ENCODE results near the gene PLCB1. TPM values are rescaled to one million over a fixed set of nuclear protein-coding genes. Genes with fewer than 3 reads are reported as not detected.

PLCB1 gene
- total RNA-seq, 2 experiments from 2014 or later, result 1.9 to 2.2 TPM

GRCh38 chr20:8934362-8934761 lies 802.3 kb downstream of the PLCB1 start:
- Mint-ChIP-seq H3K27ac (no peak overlapping the region), H3K9me3 (peaks cover 13% of the 10 kb centered on the region), H3K36me3 (ENCODE audit: low read depth) (no peaks in the 10 kb centered on the region), H3K4me3 (no peak overlapping the region), H3K4me1 (no peaks in the 10 kb centered on the region), H3K27me3 (no peaks in the 10 kb centered on the region)
- POLR2A ChIA-PET, result no interaction called here
- CTCF ChIA-PET, result no interaction called here
- no peak for DNase-seq

Other genes starting within 250 kb of the PLCB1 start
- gene HAO1, start 191.8 kb upstream of the PLCB1 start, total RNA-seq, result not detected
- gene TMX4, start 112.5 kb upstream of the PLCB1 start, total RNA-seq, result 10 to 100 TPM; 73.6 to 80.3 TPM

Data from activated CD4-positive, alpha-beta memory T cell treated with anti-CD3 and anti-CD28 coated beads, Interleukin-2, amount 10 ng/mL, durations not matched to agents 7 days and 5 days (primary cell).